HG03520 (cell line): ENCODE data around the gene GPR146.

ENCODE experiments used
- ATAC-seq: cut with Tn5 transposase; IDR thresholded peaks from one replicate; pipeline ENCODE4 v1.9.1; 2021; ENCODE audit warnings: mild to moderate bottlenecking, moderate library complexity; ENCODE audit not compliant: unreplicated experiment

GPR146 gene

GRCh38 chr7:1011297-1012003, 32.9 kb upstream of the GPR146 start:
- ATAC-seq = no peak

GRCh38 chr7:1012004-1012715, 32.2 kb upstream of the GPR146 start:
- ATAC-seq = no peak

GRCh38 chr7:1012716-1013095, 31.6 kb upstream of the GPR146 start:
- ATAC-seq = no peak

GRCh38 chr7:1013581-1013980, 30.8 kb upstream of the GPR146 start:
- no peak for ATAC-seq

GRCh38 chr7:1014681-1015080, 29.7 kb upstream of the GPR146 start:
- no peak for ATAC-seq

GRCh38 chr7:1015196-1016121, 28.9 kb upstream of the GPR146 start:
- no peak for ATAC-seq

GRCh38 chr7:1016577-1017531, 27.5 kb upstream of the GPR146 start:
- no peak for ATAC-seq

GRCh38 chr7:1017586-1018333, 26.6 kb upstream of the GPR146 start:
- no peak for ATAC-seq

GRCh38 chr7:1018334-1018695, 26.0 kb upstream of the GPR146 start:
- ATAC-seq = no peak

GRCh38 chr7:1019255-1019785, 25.0 kb upstream of the GPR146 start:
- ATAC-seq = no peak

- no peak for ATAC-seq
Observed at GRCh38 chr7:1019789-1020610, 24.3 kb upstream of the GPR146 start.

GRCh38 chr7:1020849-1021251, 23.5 kb upstream of the GPR146 start:
- ATAC-seq = no peak

- ATAC-seq = no peak
Observed at GRCh38 chr7:1021366-1021765, 23.0 kb upstream of the GPR146 start.

GRCh38 chr7:1021931-1022330, 22.4 kb upstream of the GPR146 start:
- ATAC-seq = no peak

- no peak for ATAC-seq
Observed at GRCh38 chr7:1022356-1022755, 22.0 kb upstream of the GPR146 start.

- ATAC-seq = no peak
Observed at GRCh38 chr7:1022801-1023465, 21.4 kb upstream of the GPR146 start.

- peak; percentile 56 for ATAC-seq
Observed at GRCh38 chr7:1024331-1024841, 20.0 kb upstream of the GPR146 start.
